Endothelial cell of umbilical vein (primary cell): ENCODE data around the gene KRTAP4-4.

ENCODE experiments used
- EZH2 ChIP-seq: IDR thresholded peaks from 2 replicates; pipeline ENCODE4 v1.6.1; 2012; ENCODE audit warnings: borderline replicate concordance, low read depth, mild to moderate bottlenecking, moderate library complexity, low read length, inconsistent platforms; ENCODE audit not compliant: severe bottlenecking
- POLR2AphosphoS5 ChIP-seq: IDR thresholded peaks from 2 replicates; pipeline ENCODE4 v1.6.1; 2012; ENCODE audit warnings: low read depth, mild to moderate bottlenecking, control low read depth, low read length, moderate library complexity; ENCODE audit not compliant: insufficient read depth
- TF ChIP-seq, protein P1 (sequence below), 2 donors: IDR thresholded peaks; 1 replicate in 1 of 2; 2 replicates in 1 of 2; pipeline ENCODE4 v1.5.1; 2011; ENCODE audit warnings: low read length in 2 of 2, mild to moderate bottlenecking in 2 of 2, moderate library complexity in 2 of 2, control low read depth in 1 of 2, inconsistent platforms in 1 of 2, low read depth in 1 of 2; ENCODE audit not compliant: insufficient read depth in 1 of 2; ENCODE audit errors: extremely low read depth in 1 of 2

DNA sequence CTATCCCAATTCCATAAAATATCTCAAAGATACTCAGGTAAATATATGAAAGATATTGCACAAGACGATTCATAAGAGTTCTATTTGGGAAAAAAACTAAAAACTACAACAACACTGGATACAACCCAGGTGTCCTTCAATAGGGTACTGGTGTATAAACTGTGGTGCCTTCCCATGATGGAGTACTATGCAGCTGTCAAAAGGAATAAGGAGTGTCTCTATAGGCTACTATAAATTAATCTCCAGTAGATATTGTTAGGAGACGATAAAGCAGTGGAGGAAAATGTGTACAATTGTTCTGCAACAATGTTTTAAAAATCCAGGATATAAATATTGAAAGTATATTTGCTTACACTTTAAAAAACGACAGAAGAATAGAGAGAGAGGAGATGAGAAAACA lies 34.1 kb downstream of the KRTAP4-4 start:
- TF ChIP-seq, protein P1, sequence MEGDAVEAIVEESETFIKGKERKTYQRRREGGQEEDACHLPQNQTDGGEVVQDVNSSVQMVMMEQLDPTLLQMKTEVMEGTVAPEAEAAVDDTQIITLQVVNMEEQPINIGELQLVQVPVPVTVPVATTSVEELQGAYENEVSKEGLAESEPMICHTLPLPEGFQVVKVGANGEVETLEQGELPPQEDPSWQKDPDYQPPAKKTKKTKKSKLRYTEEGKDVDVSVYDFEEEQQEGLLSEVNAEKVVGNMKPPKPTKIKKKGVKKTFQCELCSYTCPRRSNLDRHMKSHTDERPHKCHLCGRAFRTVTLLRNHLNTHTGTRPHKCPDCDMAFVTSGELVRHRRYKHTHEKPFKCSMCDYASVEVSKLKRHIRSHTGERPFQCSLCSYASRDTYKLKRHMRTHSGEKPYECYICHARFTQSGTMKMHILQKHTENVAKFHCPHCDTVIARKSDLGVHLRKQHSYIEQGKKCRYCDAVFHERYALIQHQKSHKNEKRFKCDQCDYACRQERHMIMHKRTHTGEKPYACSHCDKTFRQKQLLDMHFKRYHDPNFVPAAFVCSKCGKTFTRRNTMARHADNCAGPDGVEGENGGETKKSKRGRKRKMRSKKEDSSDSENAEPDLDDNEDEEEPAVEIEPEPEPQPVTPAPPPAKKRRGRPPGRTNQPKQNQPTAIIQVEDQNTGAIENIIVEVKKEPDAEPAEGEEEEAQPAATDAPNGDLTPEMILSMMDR (IDR thresholded peaks at IDR 0.05; ENCODE audit: extremely low read depth in 1 of 2, insufficient read depth in 1 of 2, low read depth in 1 of 2, low read length in 2 of 2), result no peak
- no peak for TF ChIP-seq EZH2
- TF ChIP-seq POLR2AphosphoS5, result no peak
